SK-N-MC (cell line): ENCODE measurements around the gene TEX11.
"Not testable (repeated sequence)": the region's sequence is repeated elsewhere in the genome, so short reads cannot be mapped to it uniquely, and the experiment has no call there.

Experiments used
- DNase-seq: peaks from one replicate; pipeline ENCODE4 v3.0.0-alpha.2; 2011; ENCODE audit warnings: low read depth, low spot score
- H3K27ac ChIP-seq: fragments of 200-600 bp; sonication (generic); 2 replicates; pipeline ENCODE4 v1.5.1; 2016; ENCODE audit warnings: mixed run types
- H3K36me3 ChIP-seq: fragments of 200-600 bp; sonication (generic); 2 replicates; pipeline ENCODE4 v1.6.1; 2017; ENCODE audit warnings: antibody characterized with exemption, low read length, mixed read lengths; ENCODE audit not compliant: insufficient read depth
- H3K4me3 ChIP-seq: fragments of 200-600 bp; sonication (generic); 2 replicates; pipeline ENCODE4 v1.5.1; 2016
- H3K9ac ChIP-seq: fragments of 200-600 bp; sonication (generic); 2 replicates; pipeline ENCODE4 v1.8.0; 2017; ENCODE audit warnings: mixed run types, mixed read lengths; ENCODE audit not compliant: insufficient read length
- H3K9me3 ChIP-seq: fragments of 200-600 bp; sonication (generic); 2 replicates; pipeline ENCODE4 v1.6.1; 2017; ENCODE audit warnings: low read depth, mild to moderate bottlenecking, antibody characterized with exemption, low read length, moderate library complexity, mixed read lengths
- EZH2 ChIP-seq: fragments of 200-600 bp; sonication (generic); IDR thresholded peaks from one replicate; pipeline ENCODE4 v1.6.1; 2017; ENCODE audit warnings: antibody characterized with exemption
- FOXP2 ChIP-seq: optimal IDR thresholded peaks from 2 replicates; pipeline ENCODE3; 2011; ENCODE audit warnings: mild to moderate bottlenecking, moderate library complexity; ENCODE audit not compliant: insufficient read depth; ENCODE audit errors: extremely low read length, control extremely low read depth
- POLR2AphosphoS5 ChIP-seq: IDR thresholded peaks from 2 replicates; pipeline ENCODE4 v1.6.1; 2012; ENCODE audit warnings: mild to moderate bottlenecking, low read depth, low read length, borderline replicate concordance

Gene TEX11

GRCh38 chrX:70774223-70774622, 134.3 kb downstream of the TEX11 start:
- no peak overlapping the region for H3K27ac ChIP-seq
- no peak overlapping the region for H3K4me3 ChIP-seq
- H3K9me3 ChIP-seq: no peaks in the 10 kb centered on the region
- TF ChIP-seq FOXP2 (no peak), EZH2 (no peak), POLR2AphosphoS5 (no peak)
- no peaks in the 10 kb centered on the region for H3K36me3 ChIP-seq
- H3K9ac ChIP-seq: no peak overlapping the region
- no peak for DNase-seq

- no peak overlapping the region for H3K9ac ChIP-seq
- no peak for TF ChIP-seq POLR2AphosphoS5
- TF ChIP-seq EZH2: no peak
- no peak for TF ChIP-seq FOXP2
- no peaks in the 10 kb centered on the region for H3K9me3 ChIP-seq
- DNase-seq: peak; percentile 6
- no peak overlapping the region for H3K4me3 ChIP-seq
- H3K27ac ChIP-seq: no peak overlapping the region
- no peaks in the 10 kb centered on the region for H3K36me3 ChIP-seq
Measured at GRCh38 chrX:70769659-70770227, 138.8 kb downstream of the TEX11 start.

- Histone ChIP-seq H3K27ac (no peak overlapping the region), H3K9me3 (no peaks in the 10 kb centered on the region), H3K36me3 (no peaks in the 10 kb centered on the region), H3K9ac (no peak overlapping the region), H3K4me3 (no peak overlapping the region)
- no peak for TF ChIP-seq EZH2
- TF ChIP-seq POLR2AphosphoS5: no peak
- no peak for TF ChIP-seq FOXP2
- DNase-seq: no peak
Measured at GRCh38 chrX:70762285-70762684, 146.2 kb downstream of the TEX11 start.

- no peak overlapping the region for H3K9ac ChIP-seq
Measured at GRCh38 chrX:70755850-70756249, 152.7 kb downstream of the TEX11 start.

GRCh38 chrX:70754169-70754848, 154.2 kb downstream of the TEX11 start:
- H3K9me3 ChIP-seq: no peaks in the 10 kb centered on the region
- H3K4me3 ChIP-seq: no peak overlapping the region
- TF ChIP-seq FOXP2 (no peak), EZH2 (no peak), POLR2AphosphoS5 (no peak)
- no peak overlapping the region for H3K9ac ChIP-seq
- H3K36me3 ChIP-seq: no peaks in the 10 kb centered on the region
- DNase-seq: no peak
- no peak overlapping the region for H3K27ac ChIP-seq

More at GRCh38 chrX:70755850-70756249, 152.7 kb downstream of the TEX11 start:
- Histone ChIP-seq H3K27ac (no peak overlapping the region), H3K4me3 (no peak overlapping the region), H3K9me3 (no peaks in the 10 kb centered on the region), H3K36me3 (no peaks in the 10 kb centered on the region)
- no peak for TF ChIP-seq FOXP2
- DNase-seq: no peak

- not testable (repeated sequence) for H3K9me3 ChIP-seq, H3K4me3 ChIP-seq, H3K27ac ChIP-seq, DNase-seq, H3K36me3 ChIP-seq, H3K9ac ChIP-seq
Measured at GRCh38 chrX:70733774-70734173, 174.7 kb downstream of the TEX11 start.

- not testable (repeated sequence) for H3K4me3 ChIP-seq, H3K36me3 ChIP-seq, H3K9me3 ChIP-seq, H3K27ac ChIP-seq, DNase-seq, H3K9ac ChIP-seq
Measured at GRCh38 chrX:70727961-70728360, 180.6 kb downstream of the TEX11 start.

- no peak for DNase-seq
- no peak overlapping the region for H3K4me3 ChIP-seq
- no peak overlapping the region for H3K9ac ChIP-seq
- no peaks in the 10 kb centered on the region for H3K36me3 ChIP-seq
- H3K9me3 ChIP-seq: no peaks in the 10 kb centered on the region
- TF ChIP-seq POLR2AphosphoS5 (no peak), FOXP2 (no peak), EZH2 (no peak)
- no peak overlapping the region for H3K27ac ChIP-seq
Measured at GRCh38 chrX:70720721-70721120, 187.8 kb downstream of the TEX11 start.

GRCh38 chrX:70711336-70711735, 197.2 kb downstream of the TEX11 start:
- H3K4me3 ChIP-seq, DNase-seq, H3K36me3 ChIP-seq, H3K27ac ChIP-seq, H3K9ac ChIP-seq, H3K9me3 ChIP-seq: not testable (repeated sequence)
